ENCODE measurements around the gene PRKG1. TPM values are rescaled to one million over a fixed set of nuclear protein-coding genes. Genes with fewer than 3 reads are reported as not detected.

The PRKG1 gene
- total and polyA plus RNA-seq, 2 experiments from 2014 or later, result 18.2 to 21.1 TPM

GRCh38 chr10:51745397-51745796, 671.1 kb downstream of the PRKG1 start:
- Histone ChIP-seq H3K79me2 (replicated peaks; ENCODE audit: insufficient read depth) (no peaks in the 10 kb centered on the region), H3K4me3 (no peak overlapping the region), H3K4me2 (no peak overlapping the region), H3K4me1 (ENCODE audit: insufficient read depth) (0 out of 2 replicates have a peak, but pooled peaks cover 5% of the 10 kb centered on the region), H3K27ac (ENCODE audit: low read depth) (no peak overlapping the region), H2AFZ (no peak overlapping the region), H3F3A (replicated peaks; ENCODE audit: low read depth) (no peaks in the 10 kb centered on the region), H3K36me3 (ENCODE audit: insufficient read depth) (no peaks in the 10 kb centered on the region), H3K27me3 (ENCODE audit: insufficient read depth) (no peaks in the 10 kb centered on the region), H4K20me1 (replicated peaks; ENCODE audit: insufficient read depth) (no peaks in the 10 kb centered on the region), H3K9me2 (ENCODE audit: insufficient read depth) (no peaks in the 10 kb centered on the region)
- H3K4me1 Mint-ChIP-seq, result peaks cover 8% of the 10 kb centered on the region
- TF ChIP-seq JUNB (IDR thresholded peaks at IDR 0.05; ENCODE audit: unreplicated experiment) (no peak), ETS1 (IDR thresholded peaks at IDR 0.05) (no peak), REST (IDR thresholded peaks at IDR 0.05; ENCODE audit: unreplicated experiment) (no peak), STAT1 (IDR thresholded peaks at IDR 0.05; ENCODE audit: unreplicated experiment) (no peak), CREB1 (CRISPR knock-in tag; IDR thresholded peaks at IDR 0.05; ENCODE audit: low read depth) (no peak), ZNF462 (CRISPR knock-in tag; IDR thresholded peaks at IDR 0.05) (no peak), NANOG (IDR thresholded peaks at IDR 0.05; ENCODE audit: borderline replicate concordance) (no peak), EZH2 (IDR thresholded peaks at IDR 0.05; ENCODE audit: low read depth, unreplicated experiment) (no peak), ZNF114 (CRISPR knock-in tag; IDR thresholded peaks at IDR 0.05) (no peak), EZH2phosphoT487 (IDR thresholded peaks at IDR 0.05; ENCODE audit: unreplicated experiment) (no peak), POLR2AphosphoS5 (IDR thresholded peaks at IDR 0.05; ENCODE audit: low read depth) (no peak), CTCF (conservative IDR thresholded peaks at IDR 0.05; ENCODE audit: low read depth in 2 of 2) (no peak), ZNF331 (CRISPR knock-in tag; IDR thresholded peaks at IDR 0.05; ENCODE audit: low read depth) (no peak)
- no peaks in the 10 kb centered on the region for H3K9me3 Mint-ChIP-seq
- DNase-seq (ENCODE audit: low spot score), result no peak
- no peaks in the 10 kb centered on the region for H3K36me3 Mint-ChIP-seq (ENCODE audit: low read depth)
- no peak for ATAC-seq
- H3K27ac Mint-ChIP-seq, result no peak overlapping the region
- no peak overlapping the region for H3K4me3 Mint-ChIP-seq
- no peaks in the 10 kb centered on the region for H3K27me3 Mint-ChIP-seq (ENCODE audit: insufficient read depth, low read depth, poor library complexity)

Data from GM23338 (cell line).